Measurements from ENCODE around the gene MAGI1. TPM values are rescaled to one million over a fixed set of nuclear protein-coding genes. Genes with fewer than 3 reads are reported as not detected.

MAGI1 gene
- polyA plus RNA-seq, 3 donors = not detected

DNA sequence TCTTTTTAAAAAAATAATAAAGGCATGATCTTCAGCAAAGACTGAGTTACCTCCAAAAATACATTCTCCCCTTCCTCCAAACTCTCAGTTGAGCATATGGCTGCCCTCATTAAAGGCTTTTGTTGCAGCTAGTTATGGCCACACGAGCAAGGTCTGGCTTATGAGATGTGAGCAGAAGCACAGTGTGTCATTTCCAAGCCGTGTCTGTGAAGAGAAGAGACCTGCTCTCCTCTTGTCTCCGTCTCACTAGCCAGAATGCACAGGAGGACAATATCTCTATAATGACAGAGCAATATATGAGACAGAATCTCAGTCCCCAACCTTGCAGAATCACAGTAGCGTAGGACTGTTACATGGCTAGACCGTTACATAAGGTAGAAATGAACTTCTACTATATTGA is 152.3 kb downstream of the MAGI1 start:
- no peak for TF ChIP-seq CTCF (IDR thresholded peaks at IDR 0.05)
- Histone ChIP-seq H3K4me3 (replicated peaks in 1 of 3; ENCODE audit: low read depth in 2 of 3, low read length in 3 of 3) (no peak overlapping the region), H2AFZ (ENCODE audit: insufficient read depth, low read depth, low read length, poor library complexity, severe bottlenecking) (no peak overlapping the region), H3K27ac (ENCODE audit: low read depth in 1 of 2, low read length in 2 of 2) (no peak overlapping the region), H3K4me2 (replicated peaks; ENCODE audit: extremely low read depth, low read length, poor library complexity, severe bottlenecking) (no peak overlapping the region), H4K20me1 (ENCODE audit: insufficient read depth, low read length) (no peaks in the 10 kb centered on the region), H3K9ac (ENCODE audit: insufficient read depth, low read length, poor library complexity, severe bottlenecking) (no peak overlapping the region), H3K36me3 (replicated peaks in 1 of 2; ENCODE audit: control insufficient read depth in 1 of 2, insufficient read depth in 2 of 2, low read length in 2 of 2) (no peaks in the 10 kb centered on the region), H3K9me3 (replicated peaks in 1 of 2; ENCODE audit: control insufficient read depth in 1 of 2, insufficient read depth in 1 of 2, low read length in 2 of 2) (no peaks in the 10 kb centered on the region), H3K27me3 (ENCODE audit: control insufficient read depth in 2 of 2, insufficient read depth in 2 of 2, low read length in 2 of 2) (no peaks in the 10 kb centered on the region), H3K79me2 (ENCODE audit: insufficient read depth, low read length) (no peaks in the 10 kb centered on the region), H3K4me1 (ENCODE audit: control insufficient read depth in 1 of 2, insufficient read depth in 2 of 2, low read length in 2 of 2) (no peaks in the 10 kb centered on the region)
- Mint-ChIP-seq H3K27ac (no peak overlapping the region), H3K9me3 (peaks cover 0 to 4% (median 0%) of the 10 kb centered on the region in 7 donors), H3K36me3 (no peaks in the 10 kb centered on the region), H3K4me1 (no peaks in the 10 kb centered on the region), H3K4me3 (no peak overlapping the region), H3K27me3 (ENCODE audit: low read depth in 3 of 3) (peaks cover 0 to 2% (median 0%) of the 10 kb centered on the region in 3 donors)
- no CpG with 5 or more reads among the region's 5 CpGs for WGBS (ENCODE audit: insufficient coverage)
- no peak for DNase-seq
- intact Hi-C loops (cut with micrococcal nuclease) = no loop called here

GRCh38 chr3:65884071-65884470 is 154.6 kb downstream of the MAGI1 start:
- Histone ChIP-seq H4K20me1 (ENCODE audit: insufficient read depth, low read length) (no peaks in the 10 kb centered on the region), H3K27me3 (ENCODE audit: control insufficient read depth in 2 of 2, insufficient read depth in 2 of 2, low read length in 2 of 2) (no peaks in the 10 kb centered on the region), H3K9ac (ENCODE audit: insufficient read depth, low read length, poor library complexity, severe bottlenecking) (no peak overlapping the region), H3K79me2 (ENCODE audit: insufficient read depth, low read length) (no peaks in the 10 kb centered on the region), H3K4me3 (replicated peaks in 1 of 3; ENCODE audit: low read depth in 2 of 3, low read length in 3 of 3) (no peak overlapping the region), H3K9me3 (replicated peaks in 1 of 2; ENCODE audit: control insufficient read depth in 1 of 2, insufficient read depth in 1 of 2, low read length in 2 of 2) (no peaks in the 10 kb centered on the region), H3K36me3 (replicated peaks in 1 of 2; ENCODE audit: control insufficient read depth in 1 of 2, insufficient read depth in 2 of 2, low read length in 2 of 2) (no peaks in the 10 kb centered on the region), H3K27ac (ENCODE audit: low read depth in 1 of 2, low read length in 2 of 2) (no peak overlapping the region), H3K4me1 (ENCODE audit: control insufficient read depth in 1 of 2, insufficient read depth in 2 of 2, low read length in 2 of 2) (no peaks in the 10 kb centered on the region), H3K4me2 (replicated peaks; ENCODE audit: extremely low read depth, low read length, poor library complexity, severe bottlenecking) (no peak overlapping the region), H2AFZ (ENCODE audit: insufficient read depth, low read depth, low read length, poor library complexity, severe bottlenecking) (no peak overlapping the region)
- Mint-ChIP-seq H3K4me3 (no peak overlapping the region), H3K27me3 (ENCODE audit: low read depth in 3 of 3) (peaks cover 0 to 4% (median 0%) of the 10 kb centered on the region in 3 donors), H3K9me3 (peaks cover 0 to 2% (median 0%) of the 10 kb centered on the region in 7 donors), H3K27ac (no peak overlapping the region), H3K36me3 (no peaks in the 10 kb centered on the region), H3K4me1 (no peaks in the 10 kb centered on the region)
- intact Hi-C loops (cut with micrococcal nuclease) = no loop called here
- WGBS (ENCODE audit: insufficient coverage) = 100% methylated on average over 2 of the region's 4 CpGs
- no peak for TF ChIP-seq CTCF (IDR thresholded peaks at IDR 0.05)
- no peak for DNase-seq

All from CD14-positive monocyte (primary cell).